B cell (primary cell): Measurements from ENCODE around the gene STXBP6. TPM values are rescaled to one million over a fixed set of nuclear protein-coding genes. Genes with fewer than 3 reads are reported as not detected.

Source experiments
- ATAC-seq: fragments of 200-7000 bp; cut with Tn5 transposase; one replicate; pipeline ENCODE4 v1.10.0; 2021; ENCODE audit warnings: low read depth, mild to moderate bottlenecking, moderate number of reproducible peaks, moderate library complexity
- CTCF ChIA-PET: fragments of 350-600 bp; sonication (Branson Sonifier 250); formaldehyde crosslinking; loops from one replicate; lab custom pipeline; 2021; ENCODE audit warnings: antibody characterized with exemption, inconsistent platforms; lab: Charles Lee
- POLR2A ChIA-PET: fragments of 350-600 bp; sonication (Branson Sonifier 250); formaldehyde crosslinking; loops from one replicate; lab custom pipeline; 2021; ENCODE audit warnings: antibody characterized with exemption; lab: Charles Lee
- DNase-seq: peaks from one replicate; pipeline ENCODE4 v3.0.0; 2013
- H2AFZ ChIP-seq: 2 replicates; pipeline ENCODE4 v1.6.1; 2012; ENCODE audit warnings: mild to moderate bottlenecking, low read depth, low read length; ENCODE audit not compliant: insufficient read depth, poor library complexity, severe bottlenecking
- H3K27ac ChIP-seq, 2 donors: 1 replicate in 1 of 2; 2 replicates in 1 of 2; pipeline ENCODE4 v1.5.1; 2012 to 2013; ENCODE audit warnings: low read length in 2 of 2, mild to moderate bottlenecking in 2 of 2, moderate library complexity in 1 of 2
- H3K27me3 ChIP-seq, 4 experiments: fragments of 200-600 bp in 1 of 4; sonication (generic) in 1 of 4; replicated peaks in 1 of 4; 1 replicate in 2 of 4; 2 replicates in 2 of 4; pipeline versions ENCODE4 v1.6.1 to v1.7.0; 2013 to 2016; ENCODE audit warnings: low read length in 3 of 4, mild to moderate bottlenecking in 2 of 4, mixed read lengths in 1 of 4, moderate library complexity in 1 of 4; ENCODE audit not compliant: insufficient read depth in 4 of 4, control insufficient read depth in 3 of 4; ENCODE audit errors: control extremely low read depth in 1 of 4
- H3K36me3 ChIP-seq, 2 experiments: replicated peaks in 1 of 2; 1 replicate in 1 of 2; 2 replicates in 1 of 2; pipeline versions ENCODE4 v1.6.1 to v1.7.1; 2013; ENCODE audit warnings: low read length in 1 of 2; ENCODE audit not compliant: insufficient read depth in 2 of 2, control insufficient read depth in 1 of 2; ENCODE audit errors: control extremely low read depth in 1 of 2, extremely low read depth in 1 of 2
- H3K4me1 ChIP-seq, 2 donors: fragments of 200-600 bp in 1 of 2; sonication (generic) in 1 of 2; 1 replicate in 1 of 2; 2 replicates in 1 of 2; pipeline versions ENCODE4 v1.5.1 to v1.6.1; 2013 to 2017; ENCODE audit warnings: low read length in 2 of 2; ENCODE audit not compliant: control insufficient read depth in 2 of 2, insufficient read depth in 2 of 2
- H3K4me2 ChIP-seq: replicated peaks from 2 replicates; pipeline ENCODE3; 2012; ENCODE audit warnings: mild to moderate bottlenecking, low read depth, low read length; ENCODE audit not compliant: poor library complexity, severe bottlenecking
- H3K4me3 ChIP-seq, 5 experiments: fragments of 200-600 bp in 1 of 5; sonication (generic) in 1 of 5; 1 replicate in 3 of 5; 2 replicates in 2 of 5; pipeline versions ENCODE4 v1.5.1 to v1.7.0; 2011 to 2016; ENCODE audit warnings: low read length in 4 of 5, mild to moderate bottlenecking in 4 of 5, low read depth in 2 of 5, control low read depth in 1 of 5, moderate library complexity in 1 of 5; ENCODE audit not compliant: insufficient read depth in 1 of 5; ENCODE audit errors: control extremely low read depth in 1 of 5, extremely low read depth in 1 of 5
- H3K79me2 ChIP-seq: fragments of 200-600 bp; sonication (generic); one replicate; pipeline ENCODE4 v1.6.0; 2016; ENCODE audit warnings: low read length; ENCODE audit not compliant: control insufficient read depth, insufficient read depth
- H3K9ac ChIP-seq: fragments of 200-600 bp; sonication (generic); 2 replicates; pipeline ENCODE4 v1.6.1; 2017; ENCODE audit warnings: mild to moderate bottlenecking, low read length, moderate library complexity
- H3K9me3 ChIP-seq, 3 donors: one replicate each; pipeline versions ENCODE4 v1.6.1 to v1.7.1; 2013; ENCODE audit warnings: low read length in 2 of 3; ENCODE audit not compliant: control insufficient read depth in 2 of 3, insufficient read depth in 1 of 3; ENCODE audit errors: control extremely low read depth in 1 of 3
- H4K20me1 ChIP-seq: 2 replicates; pipeline ENCODE4 v1.6.0; 2012; ENCODE audit warnings: mild to moderate bottlenecking, low read length; ENCODE audit not compliant: insufficient read depth, control insufficient read depth, poor library complexity, severe bottlenecking
- H3K27ac Mint-ChIP-seq: one replicate; pipeline ENCODE4 v1.8.0; 2021; ENCODE audit warnings: mixed read lengths
- H3K27me3 Mint-ChIP-seq: one replicate; pipeline ENCODE4 v1.8.0; 2021; ENCODE audit warnings: mixed read lengths
- H3K4me1 Mint-ChIP-seq: one replicate; pipeline ENCODE4 v1.8.0; 2021; ENCODE audit warnings: mixed read lengths
- H3K4me3 Mint-ChIP-seq: one replicate; pipeline ENCODE4 v1.8.0; 2021; ENCODE audit warnings: mixed read lengths
- H3K9me3 Mint-ChIP-seq: one replicate; pipeline ENCODE4 v1.8.0; 2022; ENCODE audit warnings: mixed read lengths; ENCODE audit not compliant: insufficient read depth
- CTCF ChIP-seq: fragments of 200-600 bp; IDR thresholded peaks from one replicate; pipeline ENCODE4 v1.8.0; 2022; ENCODE audit warnings: antibody characterized with exemption, mild to moderate bottlenecking
- EZH2 ChIP-seq: IDR thresholded peaks from 2 replicates; pipeline ENCODE4 v1.6.1; 2012; ENCODE audit warnings: borderline replicate concordance, low read depth, mild to moderate bottlenecking, moderate library complexity, low read length; ENCODE audit not compliant: insufficient read depth, poor library complexity, severe bottlenecking
- WGBS: methylation state at CpG from one replicate; pipeline ENCODE4 v1.1.5; 2013; ENCODE audit warnings: missing lambda C conversion rate; ENCODE audit not compliant: insufficient coverage; 5-methylcytosine and 5-hydroxymethylcytosine counted together
- intact Hi-C: fragments of 100-400 bp; cut with micrococcal nuclease; formaldehyde crosslinking; loops from one replicate; pipeline ENCODE4 v1.10.0; 2022
- polyA plus RNA-seq: library from polyadenylated mRNA; depleted of rRNA; stranded (reverse); fragments of >200 nt; gene quantifications from 2 replicates; pipeline ENCODE4 v1.2.3, GENCODE V29; 2012
- total RNA-seq, 2 donors: library from RNA; stranded (reverse); fragments of 120-200 nt in 1 of 2; gene quantifications; 1 replicate in 1 of 2; 2 replicates in 1 of 2; pipeline versions ENCODE4 v1.2.3 to v1.2.4, GENCODE V29; 2013 to 2022

STXBP6 gene
- total and polyA plus RNA-seq, 2 donors (not counting 1 experiment from before 2014, with no cell fraction given), result 0.01 TPM; not detected in 1

GRCh38 chr14:24956104-24956503 lies 93.8 kb downstream of the STXBP6 start:
- H4K20me1 ChIP-seq, result no peaks in the 10 kb centered on the region
- no peak overlapping the region for H3K4me2 ChIP-seq
- H3K4me1 ChIP-seq, result no peaks in the 10 kb centered on the region
- no peaks in the 10 kb centered on the region for H3K9me3 ChIP-seq
- no peak overlapping the region for H3K27ac ChIP-seq
- Mint-ChIP-seq H3K27ac (no peak overlapping the region), H3K27me3 (peaks cover 4% of the 10 kb centered on the region), H3K4me3 (no peak overlapping the region), H3K4me1 (no peaks in the 10 kb centered on the region), H3K9me3 (no peaks in the 10 kb centered on the region)
- H3K9ac ChIP-seq, result no peak overlapping the region
- CTCF ChIA-PET, result no interaction called here
- no peaks in the 10 kb centered on the region for H3K27me3 ChIP-seq
- no peak overlapping the region for H2AFZ ChIP-seq
- H3K79me2 ChIP-seq, result no peaks in the 10 kb centered on the region
- H3K36me3 ChIP-seq, result no peaks in the 10 kb centered on the region
- no peak for ATAC-seq
- 96% methylated on average over 3 of the region's 4 CpGs for WGBS
- POLR2A ChIA-PET, result no interaction called here
- intact Hi-C loops, result no loop called here
- TF ChIP-seq EZH2, result no peak
- no peak for TF ChIP-seq CTCF
- H3K4me3 ChIP-seq, result no peak overlapping the region
- DNase-seq, result no peak

- TF ChIP-seq EZH2 (no peak), CTCF (no peak)
- ATAC-seq (no peak), DNase-seq (no peak)
- WGBS, result 86% methylated on average over 1 of the region's 2 CpGs
- no peak overlapping the region for H3K27ac ChIP-seq
- intact Hi-C loops, result no loop called here
- Mint-ChIP-seq H3K9me3 (no peaks in the 10 kb centered on the region), H3K27me3 (peaks cover 4% of the 10 kb centered on the region), H3K4me1 (no peaks in the 10 kb centered on the region), H3K27ac (no peak overlapping the region), H3K4me3 (no peak overlapping the region)
- ChIA-PET CTCF (no interaction called here), POLR2A (no interaction called here)
- H2AFZ ChIP-seq, result no peak overlapping the region
- H3K79me2 ChIP-seq, result no peaks in the 10 kb centered on the region
- no peaks in the 10 kb centered on the region for H3K27me3 ChIP-seq
- H3K4me3 ChIP-seq, result no peak overlapping the region
- no peak overlapping the region for H3K9ac ChIP-seq
- H3K9me3 ChIP-seq, result no peaks in the 10 kb centered on the region
- H3K4me2 ChIP-seq, result no peak overlapping the region
- no peaks in the 10 kb centered on the region for H3K36me3 ChIP-seq
- H4K20me1 ChIP-seq, result no peaks in the 10 kb centered on the region
- H3K4me1 ChIP-seq, result no peaks in the 10 kb centered on the region
Measured at GRCh38 chr14:24954700-24955037, 95.3 kb downstream of the STXBP6 start.
